ENCODE results near the gene WIZ.

DNA sequence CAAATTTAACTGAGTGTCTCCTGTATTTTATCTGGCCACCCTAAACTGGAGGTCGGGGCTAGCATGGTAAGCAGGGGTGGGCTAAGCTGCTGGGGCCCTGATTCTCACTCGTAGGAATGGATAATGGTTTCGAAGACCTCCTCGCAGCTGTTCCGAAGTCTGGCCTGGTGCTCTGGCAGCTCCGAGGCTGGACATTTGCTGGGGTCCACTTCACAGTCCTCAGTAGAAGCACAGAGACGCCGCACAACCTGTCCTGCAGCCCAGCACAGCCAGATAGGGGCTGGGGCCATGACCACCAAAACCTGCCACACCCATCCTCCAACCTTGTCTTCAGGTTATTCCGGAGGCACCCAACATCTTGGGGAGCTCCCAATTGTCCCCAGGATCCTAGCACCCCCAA is 6.2 kb upstream of the WIZ start:
- TF ChIP-seq, protein P1, sequence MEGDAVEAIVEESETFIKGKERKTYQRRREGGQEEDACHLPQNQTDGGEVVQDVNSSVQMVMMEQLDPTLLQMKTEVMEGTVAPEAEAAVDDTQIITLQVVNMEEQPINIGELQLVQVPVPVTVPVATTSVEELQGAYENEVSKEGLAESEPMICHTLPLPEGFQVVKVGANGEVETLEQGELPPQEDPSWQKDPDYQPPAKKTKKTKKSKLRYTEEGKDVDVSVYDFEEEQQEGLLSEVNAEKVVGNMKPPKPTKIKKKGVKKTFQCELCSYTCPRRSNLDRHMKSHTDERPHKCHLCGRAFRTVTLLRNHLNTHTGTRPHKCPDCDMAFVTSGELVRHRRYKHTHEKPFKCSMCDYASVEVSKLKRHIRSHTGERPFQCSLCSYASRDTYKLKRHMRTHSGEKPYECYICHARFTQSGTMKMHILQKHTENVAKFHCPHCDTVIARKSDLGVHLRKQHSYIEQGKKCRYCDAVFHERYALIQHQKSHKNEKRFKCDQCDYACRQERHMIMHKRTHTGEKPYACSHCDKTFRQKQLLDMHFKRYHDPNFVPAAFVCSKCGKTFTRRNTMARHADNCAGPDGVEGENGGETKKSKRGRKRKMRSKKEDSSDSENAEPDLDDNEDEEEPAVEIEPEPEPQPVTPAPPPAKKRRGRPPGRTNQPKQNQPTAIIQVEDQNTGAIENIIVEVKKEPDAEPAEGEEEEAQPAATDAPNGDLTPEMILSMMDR (conservative IDR thresholded peaks at IDR 0.05; ENCODE audit: low read depth in 2 of 2) = no peak
- no peak for TF ChIP-seq EZH2phosphoT487 (IDR thresholded peaks at IDR 0.05; ENCODE audit: unreplicated experiment)
